Kidney (tissue), 14 donors: ENCODE data around the gene ZC3H12D. TPM values are rescaled to one million over a fixed set of nuclear protein-coding genes. Genes with fewer than 3 reads are reported as not detected.

Experiments
- DNase-seq, 5 donors: peaks; one replicate each; pipeline ENCODE4 v3.0.0-alpha.2; 2013 to 2020
- FAIRE-seq: peaks from 2 replicates; lab custom pipeline; 2012; peaks lifted over from hg19 to GRCh38; lab: Jason Lieb, UNC
- H3K27ac ChIP-seq, 2 donors: one replicate each; pipeline ENCODE4 v1.7.0; 2013; ENCODE audit warnings: low read depth in 2 of 2, low read length in 2 of 2, inconsistent platforms in 1 of 2
- H3K27me3 ChIP-seq: one replicate; pipeline ENCODE4 v1.7.1; 2013; ENCODE audit warnings: low read length, inconsistent platforms; ENCODE audit not compliant: control insufficient read depth, insufficient read depth
- H3K36me3 ChIP-seq, 3 donors: one replicate each; pipeline versions ENCODE4 v1.7.0 to v1.7.1; 2013; ENCODE audit warnings: low read length in 3 of 3, control low read depth in 1 of 3, inconsistent platforms in 1 of 3; ENCODE audit not compliant: insufficient read depth in 3 of 3, control insufficient read depth in 2 of 3
- H3K4me1 ChIP-seq, 3 donors: one replicate each; pipeline versions ENCODE4 v1.7.0 to v1.7.1; 2013; ENCODE audit warnings: low read length in 3 of 3, inconsistent platforms in 1 of 3, low read depth in 1 of 3; ENCODE audit not compliant: control insufficient read depth in 2 of 3, insufficient read depth in 2 of 3
- H3K4me3 ChIP-seq, 3 donors: one replicate each; pipeline versions ENCODE4 v1.7.0 to v1.8.1; 2013; ENCODE audit warnings: low read length in 3 of 3, control low read depth in 1 of 3, inconsistent platforms in 1 of 3
- H3K9ac ChIP-seq, 3 donors: one replicate each; pipeline versions ENCODE4 v1.7.0 to v1.7.1; 2013; ENCODE audit warnings: low read length in 3 of 3, control low read depth in 1 of 3, inconsistent platforms in 1 of 3
- H3K9me3 ChIP-seq, 3 donors: one replicate each; pipeline versions ENCODE4 v1.7.0 to v1.7.1; 2013; ENCODE audit warnings: low read length in 3 of 3, control low read depth in 1 of 3, inconsistent platforms in 1 of 3; ENCODE audit not compliant: control insufficient read depth in 2 of 3, insufficient read depth in 1 of 3
- intact Hi-C: fragments of 100-400 bp; cut with DNase I; formaldehyde crosslinking; loops from one replicate; pipeline ENCODE4 v1.11.1; 2022
- polyA plus RNA-seq: library from polyadenylated mRNA; stranded (reverse); fragments of 350-450 nt; fragmentation: Illumina TruSeq; extraction: RNeasy Lipid Tissue Mini Kit (QIAGEN cat#74804); gene quantifications from one replicate; pipeline ENCODE4 v1.2.3, GENCODE V29; 2014; ENCODE audit warnings: low read depth, low replicate concordance; ENCODE audit not compliant: insufficient read depth
- total RNA-seq: library from RNA; stranded (reverse); fragmentation: NEBNext Ultra II Directional; extraction: Animal tissue kit (Norgen Biotek cat#: 25700); gene quantifications from one replicate; pipeline ENCODE4 v1.2.1, GENCODE V29; 2021
- TF ChIP-seq, protein P1 (sequence below): IDR thresholded peaks from 3 replicates; pipeline ENCODE4 v1.5.1; 2012; ENCODE audit warnings: mild to moderate bottlenecking, moderate library complexity, borderline replicate concordance; ENCODE audit not compliant: insufficient read depth; ENCODE audit errors: extremely low read depth
- donor health status: control.
- donor health status: control.
- donor health status: control.
- donor health status: control.
- donor health status: control.
- donor health status: DM: yes; HTN: yes; CAD: no.
- donor health status: Normal renal cell carcinoma (clear cell type).

ZC3H12D gene
- total and polyA plus RNA-seq, 2 donors from 2014 or later, result 0.82 to 3.7 TPM

- H3K4me1 ChIP-seq, result peaks cover 0 to 21% (median 13%) of the 10 kb centered on the region in 3 donors
- peak overlapping the region in 1 of 3 donors; percentile 67 for H3K9ac ChIP-seq
- H3K36me3 ChIP-seq, result no peaks in the 10 kb centered on the region
- H3K27me3 ChIP-seq, result no peaks in the 10 kb centered on the region
- peak overlapping the region in 2 of 3 donors; percentile 21 to 68 for H3K4me3 ChIP-seq
- H3K27ac ChIP-seq, result peak overlapping the region; percentile 56 to 92
- DNase-seq, result no peak
- TF ChIP-seq, protein P1, sequence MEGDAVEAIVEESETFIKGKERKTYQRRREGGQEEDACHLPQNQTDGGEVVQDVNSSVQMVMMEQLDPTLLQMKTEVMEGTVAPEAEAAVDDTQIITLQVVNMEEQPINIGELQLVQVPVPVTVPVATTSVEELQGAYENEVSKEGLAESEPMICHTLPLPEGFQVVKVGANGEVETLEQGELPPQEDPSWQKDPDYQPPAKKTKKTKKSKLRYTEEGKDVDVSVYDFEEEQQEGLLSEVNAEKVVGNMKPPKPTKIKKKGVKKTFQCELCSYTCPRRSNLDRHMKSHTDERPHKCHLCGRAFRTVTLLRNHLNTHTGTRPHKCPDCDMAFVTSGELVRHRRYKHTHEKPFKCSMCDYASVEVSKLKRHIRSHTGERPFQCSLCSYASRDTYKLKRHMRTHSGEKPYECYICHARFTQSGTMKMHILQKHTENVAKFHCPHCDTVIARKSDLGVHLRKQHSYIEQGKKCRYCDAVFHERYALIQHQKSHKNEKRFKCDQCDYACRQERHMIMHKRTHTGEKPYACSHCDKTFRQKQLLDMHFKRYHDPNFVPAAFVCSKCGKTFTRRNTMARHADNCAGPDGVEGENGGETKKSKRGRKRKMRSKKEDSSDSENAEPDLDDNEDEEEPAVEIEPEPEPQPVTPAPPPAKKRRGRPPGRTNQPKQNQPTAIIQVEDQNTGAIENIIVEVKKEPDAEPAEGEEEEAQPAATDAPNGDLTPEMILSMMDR, result no peak
- FAIRE-seq, result no peak
- no peaks in the 10 kb centered on the region for H3K9me3 ChIP-seq
- intact Hi-C loops, result no loop called here
Observed at GRCh38 chr6:149482545-149483333, 2.1 kb downstream of the ZC3H12D start.

DNA sequence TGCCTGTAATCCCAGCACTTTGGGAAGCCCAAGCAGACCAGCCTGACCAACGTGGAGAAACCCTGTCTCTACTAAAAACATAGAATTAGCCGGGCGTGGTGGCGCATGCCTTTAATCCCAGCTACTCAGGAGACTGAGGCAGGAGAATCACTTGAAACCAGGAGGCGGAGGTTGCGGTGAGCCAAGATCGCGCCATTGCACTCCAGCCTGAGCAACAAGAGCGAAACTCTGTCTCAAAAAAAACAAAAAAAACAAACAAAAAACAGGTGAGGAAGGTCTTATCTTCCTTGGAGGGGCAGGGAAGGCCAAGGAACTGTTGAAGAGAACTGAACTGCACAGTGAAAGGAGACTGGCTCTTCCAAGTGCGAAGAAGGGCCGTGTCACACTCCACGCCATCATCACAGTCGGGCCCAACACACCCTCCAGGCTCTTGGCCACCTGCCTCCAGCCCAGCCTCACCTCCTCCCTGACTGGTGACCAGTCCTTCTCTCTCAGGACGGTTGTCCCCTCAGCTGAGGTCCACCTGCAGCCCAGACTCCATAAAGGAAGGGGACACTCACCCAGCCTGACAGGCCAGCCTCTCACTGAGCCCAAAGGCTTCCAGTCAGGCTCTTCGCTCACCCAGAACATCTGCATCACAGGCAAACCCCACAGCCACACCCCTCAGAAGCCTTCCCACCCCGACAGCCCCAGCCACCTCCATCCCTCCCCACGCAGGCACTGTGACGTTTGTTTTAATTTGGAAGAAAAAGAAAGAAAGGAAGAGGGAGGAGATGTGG lies 4.1 kb downstream of the ZC3H12D start:
- Histone ChIP-seq H3K27ac (peak overlapping the region in 1 of 2 donors; percentile 26), H3K27me3 (no peaks in the 10 kb centered on the region), H3K9me3 (no peaks in the 10 kb centered on the region), H3K4me1 (peaks cover 0 to 21% (median 13%) of the 10 kb centered on the region in 3 donors), H3K36me3 (no peaks in the 10 kb centered on the region), H3K9ac (no peak overlapping the region), H3K4me3 (no peak overlapping the region)
- TF ChIP-seq, protein P1, result no peak
- no peak for FAIRE-seq
- DNase-seq, result no peak
- intact Hi-C loops, result no loop called here

DNA sequence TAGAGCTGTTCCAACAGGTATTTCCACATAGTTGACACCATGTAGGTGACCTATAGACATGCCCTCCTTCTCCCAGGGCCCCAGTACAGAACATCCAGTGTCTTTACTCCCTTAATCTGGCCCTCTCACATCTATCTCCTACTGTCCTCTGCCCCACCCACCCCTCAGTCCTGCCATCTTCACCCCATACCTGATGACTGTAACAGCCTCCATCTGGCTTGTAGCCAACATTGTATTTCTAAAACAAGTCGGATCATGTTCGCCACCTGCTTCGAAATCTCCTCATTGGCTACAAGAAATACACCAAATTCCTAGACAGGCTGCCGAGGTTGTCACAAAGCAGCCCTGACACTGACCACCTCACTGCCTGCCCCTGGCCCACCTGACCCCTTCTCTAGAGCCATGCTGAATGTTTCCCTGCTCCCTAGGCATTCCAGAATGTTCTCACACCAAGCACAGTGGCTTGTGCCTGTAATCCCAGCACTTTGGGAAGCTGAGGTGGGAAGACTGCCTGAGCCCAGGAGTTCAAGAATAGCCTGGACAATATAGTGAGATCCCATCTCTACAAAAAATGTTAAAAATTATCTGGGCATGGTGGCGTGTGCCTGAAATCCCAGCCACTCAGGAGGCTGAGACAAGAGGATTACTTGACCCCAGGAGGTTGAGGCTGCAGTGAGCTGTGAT lies 6.0 kb downstream of the ZC3H12D start:
- Histone ChIP-seq H3K36me3 (no peaks in the 10 kb centered on the region), H3K9me3 (no peaks in the 10 kb centered on the region), H3K27ac (no peak overlapping the region), H3K9ac (no peak overlapping the region), H3K27me3 (no peaks in the 10 kb centered on the region), H3K4me3 (no peak overlapping the region), H3K4me1 (peaks cover 0 to 10% (median 9%) of the 10 kb centered on the region in 3 donors)
- FAIRE-seq, result no peak
- intact Hi-C loops, result no loop called here
- no peak for DNase-seq
- TF ChIP-seq, protein P1, result no peak
